ENCODE results near the gene DIPK1C.

The DIPK1C gene

DNA sequence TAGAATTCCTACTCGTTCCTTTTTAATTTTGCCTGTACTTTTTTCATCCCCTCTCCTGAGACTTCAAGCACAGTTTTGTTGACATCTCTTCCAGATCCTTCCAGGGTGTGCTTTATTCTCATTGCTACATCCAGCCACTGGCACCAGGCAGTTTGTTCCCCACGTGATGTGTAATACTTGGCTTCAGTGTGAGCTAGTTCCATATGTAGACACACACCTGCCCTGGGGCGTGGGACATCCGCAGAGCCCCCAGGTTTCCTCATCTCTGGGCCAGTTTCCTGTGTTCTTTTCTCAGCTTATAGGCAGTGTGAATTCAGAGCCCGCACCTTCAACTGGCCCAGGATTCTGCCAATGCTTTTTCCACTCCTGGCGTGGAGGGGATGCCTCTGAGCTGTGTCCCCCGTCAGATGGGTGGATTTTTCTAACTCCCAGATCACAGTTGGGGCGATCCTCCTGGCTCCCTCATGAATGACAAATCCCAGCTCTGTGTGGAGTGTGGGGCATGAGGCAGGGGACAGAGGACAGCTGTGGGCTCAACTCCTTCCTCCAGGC, 46.6 kb downstream of the DIPK1C start:
- DNase-seq = no peak

DNA sequence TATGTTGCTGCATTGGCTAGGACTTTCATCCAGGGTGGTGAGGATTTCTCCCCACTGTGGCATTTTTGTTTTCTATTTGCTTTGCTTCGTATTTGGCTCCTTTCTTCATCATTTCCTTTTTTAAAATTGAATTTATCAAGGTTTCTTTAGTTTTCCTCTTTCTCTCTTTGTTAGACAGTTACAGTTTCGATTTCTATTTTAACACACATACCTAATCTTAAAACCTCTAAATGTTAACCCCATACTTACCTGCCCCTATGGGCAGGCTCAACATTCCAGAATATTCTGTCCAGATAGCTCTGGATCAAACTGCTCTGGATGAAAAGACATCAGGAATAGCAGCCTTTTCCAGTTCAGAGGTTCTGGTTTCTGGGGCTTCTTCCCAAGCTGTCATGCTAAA, 49.2 kb downstream of the DIPK1C start:
- H3K36me3 ChIP-seq = no peaks in the 10 kb centered on the region
- TF ChIP-seq, protein P1, sequence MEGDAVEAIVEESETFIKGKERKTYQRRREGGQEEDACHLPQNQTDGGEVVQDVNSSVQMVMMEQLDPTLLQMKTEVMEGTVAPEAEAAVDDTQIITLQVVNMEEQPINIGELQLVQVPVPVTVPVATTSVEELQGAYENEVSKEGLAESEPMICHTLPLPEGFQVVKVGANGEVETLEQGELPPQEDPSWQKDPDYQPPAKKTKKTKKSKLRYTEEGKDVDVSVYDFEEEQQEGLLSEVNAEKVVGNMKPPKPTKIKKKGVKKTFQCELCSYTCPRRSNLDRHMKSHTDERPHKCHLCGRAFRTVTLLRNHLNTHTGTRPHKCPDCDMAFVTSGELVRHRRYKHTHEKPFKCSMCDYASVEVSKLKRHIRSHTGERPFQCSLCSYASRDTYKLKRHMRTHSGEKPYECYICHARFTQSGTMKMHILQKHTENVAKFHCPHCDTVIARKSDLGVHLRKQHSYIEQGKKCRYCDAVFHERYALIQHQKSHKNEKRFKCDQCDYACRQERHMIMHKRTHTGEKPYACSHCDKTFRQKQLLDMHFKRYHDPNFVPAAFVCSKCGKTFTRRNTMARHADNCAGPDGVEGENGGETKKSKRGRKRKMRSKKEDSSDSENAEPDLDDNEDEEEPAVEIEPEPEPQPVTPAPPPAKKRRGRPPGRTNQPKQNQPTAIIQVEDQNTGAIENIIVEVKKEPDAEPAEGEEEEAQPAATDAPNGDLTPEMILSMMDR (IDR thresholded peaks at IDR 0.05; ENCODE audit: low read depth, low read length) = no peak
- H3K4me3 ChIP-seq (ENCODE audit: low read depth, low read length) = no peak overlapping the region
- DNase-seq = no peak
- H3K9me3 ChIP-seq (ENCODE audit: severe bottlenecking) = no peaks in the 10 kb centered on the region
- no peaks in the 10 kb centered on the region for H3K27me3 ChIP-seq (ENCODE audit: insufficient read depth, low read depth, severe bottlenecking)
- H3K27ac ChIP-seq = no peak overlapping the region

More for the DNA sequence above, 46.6 kb downstream of the DIPK1C start:
- no peak overlapping the region for H3K27ac ChIP-seq
- no peaks in the 10 kb centered on the region for H3K9me3 ChIP-seq (ENCODE audit: severe bottlenecking)
- no peaks in the 10 kb centered on the region for H3K27me3 ChIP-seq (ENCODE audit: insufficient read depth, low read depth, severe bottlenecking)
- H3K4me3 ChIP-seq (ENCODE audit: low read depth, low read length) = no peak overlapping the region
- TF ChIP-seq, protein P1 (IDR thresholded peaks at IDR 0.05; ENCODE audit: low read depth, low read length) = no peak
- H3K36me3 ChIP-seq = no peaks in the 10 kb centered on the region

DNA sequence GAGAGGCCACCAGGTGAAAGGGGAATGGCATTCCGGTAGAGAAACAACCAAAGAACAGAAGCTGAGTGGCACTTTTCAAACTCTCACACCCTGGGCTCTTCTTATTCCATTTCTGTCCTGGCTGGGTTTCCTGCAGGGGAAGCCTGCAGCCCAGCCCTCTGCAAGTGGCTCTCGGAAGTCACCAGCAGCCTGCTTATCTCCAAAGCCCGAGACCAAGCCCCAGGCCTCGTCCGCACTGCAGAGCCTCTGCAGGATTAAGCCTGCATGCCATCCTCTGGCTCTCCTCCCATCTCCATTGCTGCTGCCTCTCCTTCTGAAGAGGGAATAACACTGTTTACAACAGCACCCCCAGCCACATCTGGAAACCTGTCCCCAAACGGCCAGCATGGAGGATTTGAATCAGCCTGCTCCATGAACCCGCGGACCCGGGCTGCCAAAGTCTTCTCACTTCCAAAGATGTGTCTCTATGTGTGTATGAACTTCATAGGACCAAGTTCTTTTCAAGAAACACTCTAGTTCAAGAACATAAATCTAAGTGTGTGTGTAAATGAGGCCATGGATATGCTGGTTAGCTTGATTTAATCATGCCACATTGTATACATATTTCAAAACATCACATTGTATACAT, 54.2 kb downstream of the DIPK1C start:
- H3K4me3 ChIP-seq (ENCODE audit: low read depth, low read length) = no peak overlapping the region
- no peaks in the 10 kb centered on the region for H3K27me3 ChIP-seq (ENCODE audit: insufficient read depth, low read depth, severe bottlenecking)
- no peak for DNase-seq
- TF ChIP-seq, protein P1 (IDR thresholded peaks at IDR 0.05; ENCODE audit: low read depth, low read length) = no peak
- no peaks in the 10 kb centered on the region for H3K9me3 ChIP-seq (ENCODE audit: severe bottlenecking)
- no peak overlapping the region for H3K27ac ChIP-seq
- H3K36me3 ChIP-seq = no peaks in the 10 kb centered on the region

DNA sequence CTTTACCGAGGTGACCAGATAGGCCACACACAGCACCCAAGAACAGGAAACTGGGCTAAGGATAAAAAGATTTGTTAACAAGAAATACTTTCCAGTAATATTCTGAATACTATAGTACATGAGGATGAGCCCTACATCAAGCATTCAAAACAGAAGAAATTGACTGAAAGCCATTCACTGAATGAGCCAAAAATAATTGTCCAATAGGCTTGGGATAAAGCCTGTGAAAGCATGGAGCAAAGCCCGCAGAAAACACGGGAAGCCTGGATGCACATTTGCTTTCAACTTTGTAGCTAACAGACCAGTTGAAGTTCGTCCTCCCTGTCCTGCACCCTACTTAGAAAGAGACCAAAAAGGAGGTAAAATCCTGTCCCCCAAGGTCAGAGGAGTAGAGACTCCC, 56.3 kb downstream of the DIPK1C start:
- no peak for DNase-seq
- Histone ChIP-seq H3K27me3 (ENCODE audit: insufficient read depth, low read depth, severe bottlenecking) (no peaks in the 10 kb centered on the region), H3K36me3 (no peaks in the 10 kb centered on the region), H3K27ac (no peak overlapping the region), H3K4me3 (ENCODE audit: low read depth, low read length) (no peak overlapping the region), H3K9me3 (ENCODE audit: severe bottlenecking) (no peaks in the 10 kb centered on the region)
- TF ChIP-seq, protein P1 (IDR thresholded peaks at IDR 0.05; ENCODE audit: low read depth, low read length) = no peak

DNA sequence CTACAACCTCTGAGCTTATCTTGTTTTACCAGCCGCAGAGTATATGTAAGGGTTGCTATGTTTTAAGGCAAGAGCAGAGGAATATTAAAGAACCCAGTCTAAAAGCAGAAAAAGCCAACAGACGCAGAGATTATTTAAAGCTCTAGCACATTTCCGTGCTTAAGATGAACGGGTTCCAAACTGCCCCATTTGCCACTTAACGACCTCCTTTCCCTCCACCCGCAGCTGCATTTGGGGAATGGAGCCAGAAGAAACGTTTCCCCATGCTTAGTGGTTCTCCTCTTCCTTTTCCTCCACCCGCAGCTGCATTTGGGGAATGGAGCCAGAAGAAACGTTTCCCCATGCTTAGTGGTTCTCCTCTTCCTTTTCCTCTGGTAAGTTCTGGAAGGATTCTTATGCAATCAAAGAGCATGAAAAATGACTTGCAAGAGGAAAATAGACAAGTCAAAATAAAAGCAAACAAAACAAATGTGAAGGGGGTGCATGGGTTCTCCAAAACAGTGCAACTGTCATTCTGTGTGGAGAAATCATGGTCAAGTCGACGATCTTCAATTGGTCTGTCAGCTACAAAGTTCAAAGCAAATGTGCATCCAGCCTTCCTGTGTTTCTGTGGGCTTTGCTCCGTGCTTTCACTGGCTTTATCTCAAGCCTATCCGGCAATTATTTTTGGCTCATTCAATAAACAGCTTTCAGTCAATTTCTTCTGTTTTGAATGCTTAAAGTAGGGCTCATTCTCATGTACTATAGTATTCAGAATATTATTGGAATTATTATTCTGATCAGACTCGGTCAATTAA, 57.8 kb downstream of the DIPK1C start:
- TF ChIP-seq, protein P1 (IDR thresholded peaks at IDR 0.05; ENCODE audit: low read depth, low read length) = no peak
- H3K9me3 ChIP-seq (ENCODE audit: severe bottlenecking) = no peaks in the 10 kb centered on the region
- no peak overlapping the region for H3K4me3 ChIP-seq (ENCODE audit: low read depth, low read length)
- no peaks in the 10 kb centered on the region for H3K36me3 ChIP-seq
- H3K27me3 ChIP-seq (ENCODE audit: insufficient read depth, low read depth, severe bottlenecking) = no peaks in the 10 kb centered on the region
- no peak overlapping the region for H3K27ac ChIP-seq
- no peak for DNase-seq
